SH-SY5Y (cell line): ENCODE results near the gene RCAN2.

Experiments used
- GATA2 ChIP-seq: IDR thresholded peaks from 2 replicates; pipeline ENCODE4 v1.6.1; 2011; ENCODE audit warnings: mild to moderate bottlenecking, low read depth, low read length
- GATA3 ChIP-seq: IDR thresholded peaks from 2 replicates; pipeline ENCODE4 v1.6.1; 2011; ENCODE audit warnings: low read depth, mild to moderate bottlenecking, low read length, moderate library complexity

GRCh38 chr6:46440141-46440540 is 51.1 kb downstream of the RCAN2 start:
- no peak for TF ChIP-seq GATA2
- TF ChIP-seq GATA3, result no peak
